Smooth muscle cell of trachea (primary cell): ENCODE measurements around the gene RNU6-8. TPM values are rescaled to one million over a fixed set of nuclear protein-coding genes. Genes with fewer than 3 reads are reported as not detected.

Experiments used
- total RNA-seq: library from RNA; depleted of rRNA; stranded (reverse); fragments of >200 nt; gene quantifications from 2 replicates; pipeline ENCODE4 v1.2.1, GENCODE V29; 2014

The RNU6-8 gene
- not detected in 2 replicates for total RNA-seq

DNA sequence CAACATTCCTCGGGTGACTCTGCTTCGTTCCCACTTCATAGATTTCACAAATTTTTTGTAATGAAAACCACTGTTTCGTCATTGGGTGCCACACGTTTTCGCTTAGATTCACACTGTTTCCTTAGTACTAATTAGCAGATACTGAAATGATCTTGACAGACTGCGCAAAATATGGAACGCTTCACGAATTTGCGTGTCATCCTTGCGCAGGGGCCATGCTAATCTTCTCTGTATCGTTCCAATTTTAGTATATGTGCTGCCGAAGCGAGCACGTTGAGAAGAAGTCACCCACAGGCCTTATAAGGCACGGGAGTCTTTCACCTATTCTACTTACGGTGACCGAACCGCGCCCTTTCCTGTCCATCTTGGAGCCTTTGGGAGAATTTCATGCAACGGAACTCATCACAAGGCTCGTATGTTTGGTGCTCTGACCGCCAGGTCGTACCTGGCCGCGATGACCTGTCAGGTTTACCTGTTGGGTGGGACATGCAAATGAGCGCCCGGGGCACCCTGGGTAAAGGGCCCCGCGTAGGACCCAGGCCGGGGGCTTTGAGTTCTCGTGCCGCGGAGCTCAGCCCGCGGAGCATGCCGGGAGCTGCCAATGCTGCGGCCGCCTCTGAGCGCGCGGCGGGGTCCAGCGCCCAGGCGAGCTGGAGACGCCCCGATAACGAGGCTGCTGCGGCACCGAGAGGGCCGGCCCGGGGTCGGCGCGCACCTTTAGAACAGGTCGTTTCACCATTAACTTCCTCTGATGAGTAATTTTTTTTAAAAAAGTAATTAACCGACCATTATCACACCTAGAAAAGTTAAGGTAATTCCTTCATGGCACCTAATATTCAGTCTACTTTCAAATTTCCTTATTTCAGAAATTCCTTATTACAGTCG, at the start of gene RNU6-8:
Gene RNU6-8, minus strand, starts transcription at position 272 of the 885 bp plus-strand sequence.

DNA sequence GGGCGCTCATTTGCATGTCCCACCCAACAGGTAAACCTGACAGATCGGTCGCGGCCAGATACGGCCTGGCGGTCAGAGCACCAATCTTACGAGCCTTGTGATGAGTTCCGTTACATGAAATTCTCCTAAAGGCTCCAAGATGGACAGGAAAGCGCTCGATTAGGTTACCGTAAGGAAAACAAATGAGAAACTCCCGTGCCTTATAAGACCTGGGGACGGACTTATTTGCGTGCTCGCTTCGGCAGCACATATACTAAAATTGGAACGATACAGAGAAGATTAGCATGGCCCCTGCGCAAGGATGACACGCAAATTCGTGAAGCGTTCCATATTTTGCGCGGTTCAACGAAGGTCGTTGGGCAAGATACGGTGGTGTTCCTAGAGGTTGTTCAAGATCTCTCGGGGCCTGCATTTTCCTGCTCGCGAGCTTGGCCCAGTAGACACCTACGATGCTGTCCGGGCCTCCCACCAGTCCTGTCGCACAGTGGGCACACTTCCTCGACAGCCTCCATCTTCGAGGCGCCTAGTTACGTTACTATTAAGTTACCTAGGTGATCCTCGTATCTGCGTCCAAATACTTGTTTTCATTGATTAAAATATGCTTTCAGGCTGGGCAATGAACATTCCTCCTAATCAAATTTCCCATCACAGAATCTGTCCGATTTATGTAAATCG, 1.1 kb downstream of the RNU6-8 start, which contains the start of gene RNU6-7:
Gene RNU6-7, plus strand, starts transcription at position 230 of the 675 bp plus-strand sequence.

Other genes with a start within 250 kb of the RNU6-8 start
- 63.7 and 70.7 TPM in 2 replicates for gene ARHGAP5, start 126.0 kb downstream of the RNU6-8 start, total RNA-seq
- not detected in 2 replicates for gene RNU6-7, start 1.2 kb downstream of the RNU6-8 start, total RNA-seq
- gene AKAP6, start 126.0 kb upstream of the RNU6-8 start, total RNA-seq, result 0.29 and 0.50 TPM in 2 replicates